ENCODE results near the gene CROCC. TPM values are rescaled to one million over a fixed set of nuclear protein-coding genes. Genes with fewer than 3 reads are reported as not detected.
"Not testable (repeated sequence)": the region's sequence is repeated elsewhere in the genome, so short reads cannot be mapped to it uniquely, and the experiment has no call there.

The CROCC gene
- polyA plus RNA-seq, 2 of the 4 experiments (the other 2 are of a cell fraction): 4.4 to 10.6 TPM

GRCh38 chr1:16960560-16961296, 39.0 kb downstream of the CROCC start:
- ATAC-seq (peak; percentile 92 to 98), DNase-seq (ENCODE audit: low read depth in 1 of 2, low spot score in 1 of 2) (peak; percentile 41 to 87), FAIRE-seq (no peak)
- ChIA-PET CTCF (interaction anchor here (0.8 to 6.2 kb wide), 29 partner anchors 10 to 344 kb away, joined by 3 to 62 read pairs (median 4); partner anchors contain the start of gene MFAP2), POLR2A (interaction anchor here (0.6 to 1.0 kb wide), 4 partner anchors 9 to 98 kb away, joined by 3 to 10 read pairs (median 4); no protein-coding TSS in a partner anchor)
- 14% methylated on average over 21 of the region's 57 CpGs for WGBS (ENCODE audit: missing lambda C conversion rate)
- Histone ChIP-seq H3K27ac (peak overlapping the region; percentile 84 to 99), H3K4me2 (peak overlapping the region; percentile 79), H3K4me1 (peaks cover 13% of the 10 kb centered on the region), H3K9me3 (no peaks in the 10 kb centered on the region), H3K4me3 (peak overlapping the region; percentile 50)
- TF ChIP-seq JUN (IDR thresholded peaks at IDR 0.05): peak; percentile 56 to 72; a peak in 3 of 5 replicates
- TF ChIP-seq SMC3 (IDR thresholded peaks at IDR 0.05): peak; percentile 58
- peak; percentile 46 for TF ChIP-seq POLR2A (IDR thresholded peaks at IDR 0.05; ENCODE audit: low read length)
- 0 out of 2 replicates have a peak, but pooled peaks have one; percentile 16 for TF ChIP-seq PHF8 (IDR thresholded peaks at IDR 0.05; ENCODE audit: borderline replicate concordance, low read depth)
- TF ChIP-seq MYC (IDR thresholded peaks at IDR 0.05; ENCODE audit: borderline replicate concordance, low read length): peak; percentile 68; the same call in 1 of the 2 replicates
- no peak for TF ChIP-seq GATA3 (IDR thresholded peaks at IDR 0.05; ENCODE audit: borderline replicate concordance)
- peak; percentile 20 to 49; a peak in 3 of 5 replicates for TF ChIP-seq RAD21 (conservative IDR thresholded peaks at IDR 0.05 in 1 of 2, IDR thresholded peaks at IDR 0.05 in 1 of 2)
- TF ChIP-seq, protein P1, sequence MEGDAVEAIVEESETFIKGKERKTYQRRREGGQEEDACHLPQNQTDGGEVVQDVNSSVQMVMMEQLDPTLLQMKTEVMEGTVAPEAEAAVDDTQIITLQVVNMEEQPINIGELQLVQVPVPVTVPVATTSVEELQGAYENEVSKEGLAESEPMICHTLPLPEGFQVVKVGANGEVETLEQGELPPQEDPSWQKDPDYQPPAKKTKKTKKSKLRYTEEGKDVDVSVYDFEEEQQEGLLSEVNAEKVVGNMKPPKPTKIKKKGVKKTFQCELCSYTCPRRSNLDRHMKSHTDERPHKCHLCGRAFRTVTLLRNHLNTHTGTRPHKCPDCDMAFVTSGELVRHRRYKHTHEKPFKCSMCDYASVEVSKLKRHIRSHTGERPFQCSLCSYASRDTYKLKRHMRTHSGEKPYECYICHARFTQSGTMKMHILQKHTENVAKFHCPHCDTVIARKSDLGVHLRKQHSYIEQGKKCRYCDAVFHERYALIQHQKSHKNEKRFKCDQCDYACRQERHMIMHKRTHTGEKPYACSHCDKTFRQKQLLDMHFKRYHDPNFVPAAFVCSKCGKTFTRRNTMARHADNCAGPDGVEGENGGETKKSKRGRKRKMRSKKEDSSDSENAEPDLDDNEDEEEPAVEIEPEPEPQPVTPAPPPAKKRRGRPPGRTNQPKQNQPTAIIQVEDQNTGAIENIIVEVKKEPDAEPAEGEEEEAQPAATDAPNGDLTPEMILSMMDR (IDR thresholded peaks at IDR 0.05): peak; percentile 66
- no peak for TF ChIP-seq FOSB (CRISPR knock-in tag; IDR thresholded peaks at IDR 0.05)
- TF ChIP-seq EP300 (IDR thresholded peaks at IDR 0.05): no peak
- TF ChIP-seq SREBF2 (IDR thresholded peaks at IDR 0.05): no peak
- peak; percentile 88 for TF ChIP-seq MAX (IDR thresholded peaks at IDR 0.05)
- TF ChIP-seq ZFP36 (IDR thresholded peaks at IDR 0.05; ENCODE audit: borderline replicate concordance, partially characterized antibody): peak; percentile 28

- peak overlapping the region; percentile 84 to 99 for H3K27ac ChIP-seq
These were observed 39.8 kb downstream of the CROCC start for GRCh38 chr1:16961297-16962133.

GRCh38 chr1:16964169-16964568, 42.4 kb downstream of the CROCC start:
- FAIRE-seq; H3K4me3 ChIP-seq; ATAC-seq; H3K9me3 ChIP-seq; H3K27ac ChIP-seq; POLR2A ChIA-PET; DNase-seq (ENCODE audit: low read depth in 1 of 2, low spot score in 1 of 2); H3K4me2 ChIP-seq: not testable (repeated sequence)
- CTCF ChIA-PET: interaction anchor here (0.7 to 6.2 kb wide), 13 partner anchors 11 to 82 kb away, joined by 3 to 62 read pairs (median 5); partner anchors contain the start of gene MFAP2
- 88% methylated on average over 3 of the region's 4 CpGs for WGBS (ENCODE audit: missing lambda C conversion rate)
- H3K4me1 ChIP-seq: peaks cover 29% of the 10 kb centered on the region

More at GRCh38 chr1:16961297-16962133, 39.8 kb downstream of the CROCC start:
- no peak for ATAC-seq
- no peaks in the 10 kb centered on the region for H3K9me3 ChIP-seq
- POLR2A ChIA-PET: interaction anchor here (0.6 to 1.0 kb wide), 5 partner anchors 29 to 66 kb away, joined by 3 to 4 read pairs (median 3); no protein-coding TSS in a partner anchor
- WGBS (ENCODE audit: missing lambda C conversion rate): 94% methylated on average over 14 of the region's 14 CpGs
- H3K4me1 ChIP-seq: peaks cover 16% of the 10 kb centered on the region
- H3K4me3 ChIP-seq: peak overlapping the region; percentile 50
- peak overlapping the region; percentile 79 for H3K4me2 ChIP-seq
- DNase-seq (ENCODE audit: low read depth in 1 of 2, low spot score in 1 of 2): no peak
- FAIRE-seq: no peak
- CTCF ChIA-PET: interaction anchor here (0.8 to 6.2 kb wide), 25 partner anchors 9 to 341 kb away, joined by 3 to 62 read pairs (median 4); partner anchors contain the start of gene MFAP2
- TF ChIP-seq BCL3 (IDR thresholded peaks at IDR 0.05) (no peak), ZSCAN20 (CRISPR knock-in tag; IDR thresholded peaks at IDR 0.05) (no peak), NR3C1 (IDR thresholded peaks at IDR 0.05) (no peak)
- TF ChIP-seq, protein P2, sequence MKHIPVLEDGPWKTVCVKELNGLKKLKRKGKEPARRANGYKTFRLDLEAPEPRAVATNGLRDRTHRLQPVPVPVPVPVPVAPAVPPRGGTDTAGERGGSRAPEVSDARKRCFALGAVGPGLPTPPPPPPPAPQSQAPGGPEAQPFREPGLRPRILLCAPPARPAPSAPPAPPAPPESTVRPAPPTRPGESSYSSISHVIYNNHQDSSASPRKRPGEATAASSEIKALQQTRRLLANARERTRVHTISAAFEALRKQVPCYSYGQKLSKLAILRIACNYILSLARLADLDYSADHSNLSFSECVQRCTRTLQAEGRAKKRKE (CRISPR knock-in tag; IDR thresholded peaks at IDR 0.05; ENCODE audit: low read depth): no peak
